DMS 273 (cell line): ENCODE results near the gene MICALL1.

Experiments used
- DNase-seq: peaks from one replicate; lab custom pipeline; 2025; ENCODE audit not compliant: unreplicated experiment; lab: John Stamatoyannopoulos, UW

The MICALL1 gene

DNA sequence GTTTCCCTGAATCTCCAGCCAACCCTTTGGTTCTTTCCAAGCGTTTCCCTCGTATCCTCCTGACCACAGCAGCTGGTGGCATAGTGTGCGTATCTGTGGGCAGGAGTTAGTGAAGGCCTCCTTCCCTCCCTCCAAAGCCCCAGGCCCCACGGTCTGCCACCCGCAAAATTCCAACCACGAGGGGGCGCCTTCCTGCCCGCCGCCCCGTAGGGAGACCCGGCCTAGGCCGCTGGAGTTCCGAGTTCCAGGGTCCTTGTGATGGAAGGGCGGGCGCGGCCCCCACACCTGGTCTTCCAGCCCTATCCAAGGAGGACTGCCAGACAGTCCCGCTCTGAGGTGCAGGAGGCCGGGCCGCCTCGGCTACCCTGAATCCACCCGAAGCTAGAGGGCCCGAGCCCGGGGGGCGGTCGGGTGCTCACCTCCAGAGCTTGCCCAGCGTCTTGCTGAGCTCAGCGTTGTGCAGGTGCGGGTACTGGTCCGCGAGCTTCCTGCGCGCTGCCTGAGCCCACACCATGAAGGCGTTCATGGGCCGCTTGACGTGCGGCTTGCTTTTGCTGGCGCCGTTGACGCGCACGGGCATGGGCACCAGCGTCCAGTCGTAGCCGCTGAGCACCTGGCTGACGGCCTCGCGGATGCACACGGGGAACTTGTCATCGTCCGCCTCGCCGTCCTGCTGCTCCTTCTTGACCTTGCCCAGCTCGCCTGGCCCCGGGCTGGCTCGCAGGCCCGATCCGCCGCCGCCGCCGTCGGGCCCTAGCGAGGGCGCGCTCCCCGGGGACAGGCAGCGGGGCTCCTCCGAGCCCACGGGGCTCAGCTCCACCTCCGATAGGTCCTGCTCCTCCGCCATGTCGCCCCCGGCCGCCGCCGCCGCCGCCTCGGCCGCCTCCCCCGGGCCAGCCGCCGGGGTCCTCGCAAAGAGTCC is 77.1 kb downstream of the MICALL1 start:
- no peak for DNase-seq

DNA sequence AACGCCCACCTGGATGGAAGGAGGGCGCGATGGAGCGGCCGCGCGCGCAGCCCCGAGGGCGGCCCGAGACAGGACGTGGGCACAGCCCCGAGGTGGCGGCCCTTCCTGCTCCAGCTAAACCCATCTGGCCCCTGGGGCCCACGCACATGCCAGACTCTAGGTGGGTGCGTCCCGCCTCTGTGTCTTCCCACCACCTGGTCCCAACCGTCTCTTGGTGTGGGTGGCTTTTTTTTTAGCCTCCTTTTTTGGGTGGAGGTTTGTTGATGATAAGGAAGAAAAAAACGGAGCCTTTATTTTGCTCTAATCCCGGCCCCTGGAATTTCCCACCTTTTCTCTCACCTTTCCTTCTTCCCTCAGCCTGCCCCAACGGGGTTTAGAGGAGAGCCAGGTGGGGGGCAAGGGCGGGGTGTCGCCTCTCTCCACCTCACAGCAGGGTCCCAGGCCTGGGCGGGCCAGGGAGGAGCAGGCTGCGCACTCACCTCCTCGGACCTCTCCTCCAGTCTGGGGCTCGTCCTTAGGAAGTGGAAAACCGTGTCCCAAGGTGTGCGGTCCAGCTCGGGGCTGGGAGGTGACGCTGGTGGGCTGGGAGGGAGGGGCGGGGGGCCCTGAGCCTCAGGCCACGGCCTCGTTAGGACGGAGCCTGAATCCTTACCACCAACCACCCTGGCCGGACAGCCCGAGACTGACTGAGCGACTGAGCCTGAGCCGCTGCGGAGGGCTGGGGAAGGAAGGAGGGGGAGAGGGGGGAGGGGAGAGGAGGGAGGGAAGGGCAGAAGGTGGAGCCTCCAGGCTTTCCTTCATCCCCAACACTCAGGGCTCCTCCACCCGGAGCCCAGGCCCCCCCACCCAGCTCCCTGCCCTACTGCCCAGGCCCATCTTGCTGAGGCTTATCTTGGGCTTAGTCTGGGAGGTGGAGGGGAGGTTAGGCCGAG is 78.0 kb downstream of the MICALL1 start, which contains the start of gene SOX10:
Gene SOX10, minus strand, starts transcription at position 696 of the 932 bp plus-strand sequence. CDS start 771 bp downstream, outside the sequence.
- no peak for DNase-seq

DNA sequence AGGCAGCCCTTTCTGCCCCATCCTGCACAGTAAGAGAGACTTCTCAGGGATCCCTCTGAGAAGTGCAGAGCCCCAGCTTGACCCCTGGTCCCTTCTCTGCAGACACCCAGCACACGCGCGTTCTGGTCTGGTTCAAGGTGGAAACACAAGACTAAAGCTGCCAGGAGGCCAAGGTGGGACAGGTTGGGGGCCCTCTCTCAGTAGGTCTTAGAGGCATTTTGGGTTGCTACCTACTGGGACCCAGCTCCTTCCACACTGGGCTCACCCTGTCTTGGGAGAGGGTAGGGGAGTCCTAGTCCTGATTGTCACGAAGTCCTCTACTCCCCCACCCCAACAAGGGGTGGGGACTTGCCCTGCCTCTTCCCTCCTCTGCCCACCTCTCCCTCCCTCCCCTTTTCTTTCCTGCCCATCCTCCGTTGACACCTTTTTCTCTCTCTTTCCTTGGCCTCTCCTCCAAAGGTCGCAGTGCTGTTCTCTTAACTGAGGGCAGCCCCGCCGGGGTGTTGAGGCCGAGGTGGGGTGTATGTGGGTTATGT is 79.0 kb downstream of the MICALL1 start:
- no peak for DNase-seq

DNA sequence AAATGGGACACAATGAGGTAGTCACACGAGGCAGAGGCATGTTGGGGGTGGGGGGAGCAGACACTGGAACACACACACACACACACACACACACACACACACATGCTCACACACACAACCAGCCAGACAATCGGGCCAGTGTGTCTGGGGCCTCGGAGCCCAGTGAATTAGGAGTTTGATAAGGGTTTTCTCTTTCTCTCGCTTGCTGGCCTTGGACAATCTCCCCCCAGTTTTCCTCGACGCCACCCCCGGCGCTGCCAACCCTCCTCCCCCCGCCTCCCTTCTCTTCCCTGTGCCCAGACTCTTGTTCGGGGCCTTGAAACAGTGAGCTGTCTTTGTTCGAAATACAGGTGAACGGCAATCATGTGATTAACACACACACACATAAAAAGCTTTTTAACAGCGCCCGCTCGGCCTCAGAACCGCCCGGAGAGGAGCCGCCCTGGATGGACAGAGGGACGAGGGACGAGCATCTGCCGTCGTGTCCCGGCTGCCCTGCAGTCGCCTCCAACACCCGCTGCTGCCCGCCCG is 79.7 kb downstream of the MICALL1 start:
- no peak for DNase-seq

DNA sequence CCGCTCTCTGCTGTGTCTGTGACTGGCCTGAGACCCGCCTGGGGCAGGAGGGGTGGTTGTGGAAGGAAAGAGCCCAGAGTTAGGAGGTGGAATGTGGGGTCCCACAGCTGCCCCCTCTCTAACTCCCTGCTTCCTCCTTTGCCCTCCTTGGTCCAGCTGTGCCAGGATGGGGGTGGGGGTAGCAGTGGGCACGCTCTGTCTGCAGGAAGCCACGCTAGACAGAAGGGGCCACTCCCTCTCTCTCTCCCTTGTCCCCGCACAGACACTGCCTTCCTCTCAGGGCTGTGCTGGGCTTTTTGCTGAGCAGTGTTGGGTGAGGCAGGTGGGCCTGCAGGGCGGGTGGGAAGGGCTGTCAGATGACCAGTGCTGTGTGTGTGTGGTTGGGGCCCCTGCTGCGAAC is 80.3 kb downstream of the MICALL1 start:
- no peak for DNase-seq

DNA sequence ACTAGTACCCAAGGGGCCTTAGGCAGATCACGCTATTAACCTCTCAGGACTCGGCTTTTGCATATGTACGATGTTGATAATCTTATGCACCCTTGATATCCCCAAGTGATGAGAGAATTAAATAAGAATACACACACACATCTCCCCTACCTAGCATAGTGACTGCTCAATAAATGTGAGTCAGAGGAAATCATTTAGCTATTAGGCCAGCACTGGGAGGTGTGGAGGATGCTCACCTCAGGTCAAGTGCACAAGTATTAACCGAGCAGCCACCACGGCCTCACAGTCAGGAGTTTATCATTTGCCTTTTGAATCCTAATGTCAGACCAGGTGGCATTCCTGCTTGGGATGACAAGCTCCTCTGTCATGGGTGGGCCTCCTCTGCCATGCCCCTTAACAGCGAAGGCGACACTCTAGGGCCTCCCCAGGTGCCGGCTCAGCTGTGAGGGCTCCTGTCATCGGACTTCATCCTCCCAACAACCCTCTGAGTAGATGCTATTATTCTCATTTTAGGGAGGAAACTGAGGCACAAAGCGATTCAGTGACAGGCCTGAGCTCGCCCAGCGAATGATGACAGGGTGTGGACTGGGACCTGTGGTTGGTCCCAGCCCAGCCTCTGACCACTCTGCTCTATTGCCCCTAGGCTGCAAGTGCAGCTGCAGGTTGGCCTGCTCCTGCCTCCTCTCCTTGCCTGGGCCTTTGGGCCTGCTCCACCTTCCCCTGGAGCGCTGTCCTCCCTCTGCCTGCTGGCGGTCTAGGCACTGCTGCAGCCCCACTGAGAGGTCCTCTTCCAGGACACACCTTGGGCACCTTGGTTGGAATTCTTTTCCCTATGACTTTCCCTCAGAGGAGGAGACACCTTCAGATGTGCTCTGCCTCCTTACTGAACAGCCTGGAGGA is 83.3 kb downstream of the MICALL1 start:
- DNase-seq, result no peak

DNA sequence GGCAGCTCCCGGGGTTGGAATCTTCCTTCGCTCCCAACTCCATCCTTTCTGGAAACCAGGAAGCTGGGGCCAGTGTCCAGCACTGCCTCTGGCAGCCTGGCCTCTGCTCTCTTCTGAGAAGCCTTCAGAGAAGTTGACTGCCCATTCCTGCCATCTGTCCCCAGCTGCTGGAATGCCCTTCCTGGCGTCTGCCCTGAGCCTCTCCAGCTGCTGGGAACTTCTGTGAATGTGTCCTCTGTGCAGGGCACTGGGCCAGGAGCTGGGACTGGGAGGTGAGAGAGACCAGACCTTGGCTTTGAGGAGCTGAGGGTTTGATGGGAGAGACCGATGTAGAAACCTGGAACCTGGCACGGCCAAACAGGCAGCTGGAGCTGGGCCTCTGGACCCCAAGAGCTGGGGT is 84.2 kb downstream of the MICALL1 start:
- DNase-seq, result peak; percentile 78

DNA sequence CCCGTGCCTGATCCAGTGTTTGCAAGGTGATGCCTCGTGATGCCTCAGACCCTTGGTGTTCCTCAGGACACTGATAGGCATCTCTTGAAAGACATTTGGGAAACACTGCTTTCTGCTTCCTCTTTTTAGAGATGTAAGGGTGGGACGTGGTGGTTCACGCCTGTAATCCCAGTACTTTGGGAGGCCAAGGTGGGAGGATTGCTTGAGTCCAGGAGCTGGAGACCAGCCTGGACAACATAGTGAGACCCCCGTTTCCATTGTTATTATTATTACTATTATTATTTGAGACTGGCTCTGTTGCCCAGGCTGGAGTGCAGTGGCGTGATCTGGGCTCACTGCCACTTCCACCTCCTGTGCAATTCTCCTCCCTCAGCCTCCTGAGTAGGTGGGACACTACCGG is 84.8 kb downstream of the MICALL1 start:
- no peak for DNase-seq

DNA sequence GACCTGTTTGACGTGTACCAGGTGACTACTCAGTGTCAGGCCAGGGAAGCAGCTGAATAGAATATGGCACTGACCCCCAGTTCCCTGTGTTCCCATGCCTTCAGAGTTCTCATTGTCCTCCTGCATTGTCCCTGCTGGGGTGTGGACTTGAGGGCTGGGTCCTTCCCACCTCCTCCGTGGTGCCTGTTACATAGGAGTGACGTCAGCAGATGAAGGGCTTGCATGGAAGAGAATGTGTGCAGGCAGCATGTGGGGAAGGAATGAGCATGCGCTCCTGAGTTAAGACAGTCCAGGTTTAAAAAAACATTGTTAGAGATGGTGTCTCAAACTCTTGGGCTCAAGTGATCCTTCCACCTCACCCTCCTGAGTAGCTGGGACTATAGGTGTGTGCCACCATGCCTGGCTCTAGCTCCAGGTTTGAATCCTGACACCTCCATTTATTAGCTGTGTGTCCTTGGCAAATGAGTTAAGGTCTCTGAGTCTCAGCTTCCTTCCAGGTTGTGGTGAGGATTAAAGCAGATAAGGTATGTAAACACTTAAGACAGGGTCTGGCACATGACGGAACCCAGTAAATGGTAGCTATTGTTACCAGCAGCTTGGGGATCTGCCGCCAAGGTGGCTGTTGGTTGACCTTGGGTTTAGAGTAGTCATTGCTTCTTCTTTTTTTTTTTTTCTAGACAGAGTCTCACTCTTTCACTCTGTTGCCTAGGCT is 85.8 kb downstream of the MICALL1 start:
- no peak for DNase-seq
